GM12891 (cell line): ENCODE measurements around the gene CENPN.

Source experiments
- PAX5 ChIP-seq: IDR thresholded peaks from 2 replicates; pipeline ENCODE4 v1.6.1; 2011; ENCODE audit warnings: low read length, moderate library complexity, mild to moderate bottlenecking; ENCODE audit not compliant: insufficient read depth, severe bottlenecking
- POLR2A ChIP-seq: IDR thresholded peaks from 2 replicates; pipeline ENCODE4 v1.6.1; 2011; ENCODE audit warnings: low read depth, low read length, control low read depth
- POLR2AphosphoS5 ChIP-seq: IDR thresholded peaks from 2 replicates; pipeline ENCODE4 v1.6.1; 2011; ENCODE audit warnings: low read depth, low read length, control low read depth
- POU2F2 ChIP-seq: IDR thresholded peaks from 2 replicates; pipeline ENCODE4 v1.6.1; 2011; ENCODE audit warnings: low read depth, mild to moderate bottlenecking, control low read depth, low read length, moderate library complexity
- SPI1 ChIP-seq: IDR thresholded peaks from 2 replicates; pipeline ENCODE4 v1.6.1; 2011; ENCODE audit warnings: low read depth, low read length, control low read depth
- TAF1 ChIP-seq: IDR thresholded peaks from 2 replicates; pipeline ENCODE4 v1.6.1; 2011; ENCODE audit warnings: low read depth, low read length, control low read depth

DNA sequence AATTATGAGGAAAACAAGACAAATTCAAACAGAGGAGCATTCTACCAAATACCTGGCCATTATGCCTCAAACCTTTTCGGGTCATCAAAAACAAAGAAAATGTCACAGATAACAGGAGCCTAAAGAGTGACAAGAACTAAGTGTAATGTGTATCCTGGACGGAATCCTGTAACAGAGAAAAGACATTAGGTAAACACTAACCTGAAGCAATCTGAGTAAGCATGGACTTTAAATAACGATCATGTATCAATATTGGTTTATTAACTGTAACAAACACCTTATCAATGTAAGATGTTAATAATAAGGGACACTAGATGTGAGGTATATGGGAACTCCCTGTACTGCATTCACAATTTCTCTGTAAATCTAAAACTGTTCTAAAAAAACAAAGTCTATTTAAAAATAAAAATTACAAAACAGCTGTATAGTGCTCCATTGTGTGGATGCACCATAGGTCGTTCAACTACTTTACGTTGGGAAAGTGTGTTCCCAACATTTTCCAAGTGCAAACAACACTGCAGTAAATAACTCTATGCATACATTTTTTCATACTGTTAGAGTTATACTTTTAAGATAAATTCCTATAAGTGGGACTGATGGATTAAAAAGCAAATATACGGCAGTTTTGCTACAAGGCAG is 15.1 kb upstream of the CENPN start:
- TF ChIP-seq POLR2AphosphoS5 (no peak), TAF1 (no peak), POLR2A (no peak), POU2F2 (no peak), SPI1 (no peak), PAX5 (no peak)
